ENCODE measurements around the gene DOCK10. TPM values are rescaled to one million over a fixed set of nuclear protein-coding genes. Genes with fewer than 3 reads are reported as not detected.
A peak's percentile ranks its signal among the peaks of the same experiment; 100 is the strongest.

The DOCK10 gene
- total RNA-seq, 1 donor from 2014 or later, result 9.8 TPM

DNA sequence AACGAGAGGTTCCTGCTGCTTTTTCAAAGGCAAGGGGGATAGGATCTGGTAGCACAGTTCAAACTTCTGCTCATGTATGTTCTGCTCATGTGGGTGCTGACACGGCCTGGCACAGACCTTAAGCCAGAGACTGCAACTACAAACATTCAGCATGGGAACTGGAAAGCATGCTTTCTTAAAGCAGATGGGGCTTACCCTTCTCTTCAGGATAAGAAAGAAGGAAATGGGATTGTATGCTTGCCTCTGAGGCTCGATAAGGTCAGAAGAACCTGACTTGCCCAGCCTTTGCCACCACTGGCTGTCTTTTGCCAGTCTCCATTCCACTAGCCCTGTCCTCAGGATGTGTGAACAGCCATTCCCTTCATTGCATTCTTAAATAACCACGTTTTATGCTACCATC, 10.7 kb downstream of the DOCK10 start:
- H3K27me3 ChIP-seq, result no peaks in the 10 kb centered on the region
- H3K4me1 ChIP-seq, result peaks cover 10% of the 10 kb centered on the region
- H3K4me3 ChIP-seq, result no peak overlapping the region
- TF ChIP-seq POLR2A (IDR thresholded peaks at IDR 0.05), result no peak
- no peak for TF ChIP-seq CTCF (IDR thresholded peaks at IDR 0.05)
- TF ChIP-seq POLR2AphosphoS5 (IDR thresholded peaks at IDR 0.05; ENCODE audit: insufficient read depth in 1 of 2, low read depth in 1 of 2), result no peak
- DNase-seq (ENCODE audit: extremely low spot score in 2 of 2), result no peak
- no peaks in the 10 kb centered on the region for H3K9me3 ChIP-seq
- H3K27ac ChIP-seq, result no peak overlapping the region
- intact Hi-C loops (cut with DNase I), result no loop called here
- H3K36me3 ChIP-seq, result no peaks in the 10 kb centered on the region

DNA sequence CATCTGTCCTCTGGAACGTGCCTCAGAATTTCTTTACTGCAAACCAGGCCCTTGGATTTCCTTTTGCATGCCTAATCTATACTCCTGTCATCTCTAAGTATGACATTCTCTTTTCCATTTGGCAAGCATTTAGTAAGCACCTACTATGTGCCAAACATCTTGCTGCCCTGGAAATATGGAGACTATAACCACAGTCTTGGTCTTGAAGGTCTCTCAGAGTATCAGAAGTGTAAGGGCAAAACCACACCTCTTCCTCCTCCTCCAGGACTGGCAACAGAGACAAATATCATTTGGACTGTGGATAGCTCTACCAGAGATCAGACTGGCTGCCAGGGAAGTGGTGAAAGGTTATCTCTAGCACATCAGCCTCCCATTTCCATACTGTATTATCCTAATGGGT, 11.4 kb downstream of the DOCK10 start:
- Histone ChIP-seq H3K27me3 (no peaks in the 10 kb centered on the region), H3K36me3 (no peaks in the 10 kb centered on the region), H3K27ac (no peak overlapping the region), H3K9me3 (no peaks in the 10 kb centered on the region), H3K4me1 (peaks cover 13% of the 10 kb centered on the region), H3K4me3 (no peak overlapping the region)
- TF ChIP-seq POLR2AphosphoS5 (IDR thresholded peaks at IDR 0.05; ENCODE audit: insufficient read depth in 1 of 2, low read depth in 1 of 2), result no peak
- TF ChIP-seq POLR2A (IDR thresholded peaks at IDR 0.05), result no peak
- TF ChIP-seq CTCF (IDR thresholded peaks at IDR 0.05), result no peak
- DNase-seq (ENCODE audit: extremely low spot score in 2 of 2), result no peak
- intact Hi-C loops (cut with DNase I), result no loop called here

DNA sequence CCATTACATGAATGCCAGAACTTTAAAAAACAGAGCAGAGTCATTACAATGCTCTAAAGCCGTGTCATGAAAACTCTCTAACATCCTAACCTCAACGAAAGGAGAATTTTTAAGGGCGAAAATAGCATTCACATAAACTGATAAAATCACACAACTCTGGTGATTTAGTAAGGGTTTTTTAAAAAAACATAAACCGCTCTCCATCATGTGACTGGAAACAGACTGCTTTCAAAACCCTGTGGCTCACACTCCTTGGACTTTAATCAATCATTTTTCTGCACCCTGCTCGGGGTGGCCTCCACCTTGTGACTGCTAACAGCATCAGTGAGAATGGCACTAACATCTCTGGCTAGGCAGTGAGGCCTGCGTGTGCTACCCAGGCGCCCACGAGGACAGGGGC, 12.1 kb downstream of the DOCK10 start:
- Histone ChIP-seq H3K27me3 (no peaks in the 10 kb centered on the region), H3K9me3 (no peaks in the 10 kb centered on the region), H3K27ac (peak overlapping the region; percentile 29), H3K36me3 (no peaks in the 10 kb centered on the region), H3K4me1 (peaks cover 13% of the 10 kb centered on the region), H3K4me3 (no peak overlapping the region)
- no peak for DNase-seq (ENCODE audit: extremely low spot score in 2 of 2)
- TF ChIP-seq POLR2A (IDR thresholded peaks at IDR 0.05) (no peak), CTCF (IDR thresholded peaks at IDR 0.05) (no peak), POLR2AphosphoS5 (IDR thresholded peaks at IDR 0.05; ENCODE audit: insufficient read depth in 1 of 2, low read depth in 1 of 2) (no peak)
- intact Hi-C loops (cut with DNase I), result no loop called here

- H3K4me1 ChIP-seq, result peaks cover 13% of the 10 kb centered on the region
- TF ChIP-seq POLR2AphosphoS5 (IDR thresholded peaks at IDR 0.05; ENCODE audit: insufficient read depth in 1 of 2, low read depth in 1 of 2), result no peak
- no peak overlapping the region for H3K4me3 ChIP-seq
- H3K27me3 ChIP-seq, result no peaks in the 10 kb centered on the region
- no peak for DNase-seq (ENCODE audit: extremely low spot score in 2 of 2)
- no peak overlapping the region for H3K27ac ChIP-seq
- no peaks in the 10 kb centered on the region for H3K36me3 ChIP-seq
- H3K9me3 ChIP-seq, result no peaks in the 10 kb centered on the region
- intact Hi-C loops (cut with DNase I), result no loop called here
Observed at GRCh38 chr2:225028572-225028971, 13.7 kb downstream of the DOCK10 start.

- intact Hi-C loops (cut with DNase I), result no loop called here
- TF ChIP-seq POLR2A (IDR thresholded peaks at IDR 0.05) (no peak), POLR2AphosphoS5 (IDR thresholded peaks at IDR 0.05; ENCODE audit: insufficient read depth in 1 of 2, low read depth in 1 of 2) (no peak), CTCF (IDR thresholded peaks at IDR 0.05) (no peak)
- H3K27ac ChIP-seq, result no peak overlapping the region
- H3K36me3 ChIP-seq, result no peaks in the 10 kb centered on the region
- DNase-seq (ENCODE audit: extremely low spot score in 2 of 2), result no peak
- peaks cover 13% of the 10 kb centered on the region for H3K4me1 ChIP-seq
- H3K9me3 ChIP-seq, result no peaks in the 10 kb centered on the region
- H3K4me3 ChIP-seq, result no peak overlapping the region
- no peaks in the 10 kb centered on the region for H3K27me3 ChIP-seq
Observed at GRCh38 chr2:225027061-225027762, 15.1 kb downstream of the DOCK10 start.

Data from vagina (tissue), 2 donors.